AG10803 (cell line): ENCODE measurements around the gene UVRAG.

Experiments used
- DNase-seq: peaks from one replicate; pipeline ENCODE4 v3.0.0; 2010; ENCODE audit warnings: low read depth
- H3K4me3 ChIP-seq: 2 replicates; pipeline ENCODE4 v1.5.1; 2011; ENCODE audit warnings: mild to moderate bottlenecking, low read length, control low read depth
- CTCF ChIP-seq: conservative IDR thresholded peaks from 2 replicates; pipeline ENCODE4 v1.5.1; 2011; ENCODE audit warnings: mild to moderate bottlenecking, low read length, control low read depth, inconsistent platforms

Gene UVRAG

GRCh38 chr11:75800136-75800675 lies 14.8 kb upstream of the UVRAG start:
- DNase-seq: no peak
- H3K4me3 ChIP-seq: no peak overlapping the region
- no peak for TF ChIP-seq CTCF

- no peak for DNase-seq
- TF ChIP-seq CTCF: no peak
- H3K4me3 ChIP-seq: no peak overlapping the region
Measured at GRCh38 chr11:75800728-75801361, 14.2 kb upstream of the UVRAG start.

- H3K4me3 ChIP-seq: no peak overlapping the region
- no peak for DNase-seq
- no peak for TF ChIP-seq CTCF
Measured at GRCh38 chr11:75801362-75802020, 13.5 kb upstream of the UVRAG start.

GRCh38 chr11:75802021-75802912 lies 12.7 kb upstream of the UVRAG start:
- no peak for TF ChIP-seq CTCF
- no peak for DNase-seq
- H3K4me3 ChIP-seq: no peak overlapping the region

GRCh38 chr11:75802913-75803820 lies 11.8 kb upstream of the UVRAG start:
- peak; percentile 58 for DNase-seq
- TF ChIP-seq CTCF: peak; percentile 96
- H3K4me3 ChIP-seq: no peak overlapping the region

- no peak for TF ChIP-seq CTCF
- DNase-seq: no peak
- no peak overlapping the region for H3K4me3 ChIP-seq
Measured at GRCh38 chr11:75809111-75809510, 5.9 kb upstream of the UVRAG start.
